Upper lobe of left lung (tissue), 4 donors: ENCODE results near the gene TTI1.

Experiments
- CTCF ChIP-seq, 6 experiments: fragments of 450-650 bp in 4 of 6; fragments of 200-600 bp in 2 of 6; sonication (generic) in 2 of 6; IDR thresholded peaks; one replicate each; pipeline ENCODE4 v1.5.1; 2016 to 2019; ENCODE audit warnings: antibody characterized with exemption in 6 of 6
- POLR2A ChIP-seq, 4 donors: fragments of 450-650 bp; IDR thresholded peaks; one replicate each; pipeline ENCODE4 v1.5.1; 2016 to 2017; ENCODE audit warnings: antibody characterized with exemption in 4 of 4, mild to moderate bottlenecking in 2 of 4

DNA sequence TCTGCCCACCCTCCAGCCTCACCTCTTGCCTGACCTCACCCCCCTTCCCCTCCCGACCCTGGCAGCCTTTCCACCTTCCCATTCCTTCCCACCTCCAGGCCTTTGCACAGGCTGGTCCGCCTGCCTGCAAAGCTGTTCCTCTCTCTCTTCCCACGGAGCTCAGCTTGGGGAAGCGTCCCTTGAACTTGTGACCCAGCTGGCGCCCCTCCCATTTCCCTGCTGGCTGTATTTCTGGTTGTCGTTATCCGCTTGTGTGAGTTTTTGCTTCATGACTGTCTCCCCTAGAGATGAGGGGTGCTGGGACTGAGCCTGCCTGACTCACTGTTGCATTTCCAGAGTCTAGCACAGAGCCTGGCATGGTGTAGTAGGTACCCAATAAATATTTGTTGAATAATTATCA is 97.8 kb downstream of the TTI1 start:
- no peak for TF ChIP-seq CTCF (IDR thresholded peaks at IDR 0.05)
- TF ChIP-seq POLR2A (IDR thresholded peaks at IDR 0.05), result no peak
